NCI-H2227 treated with DMSO at 0.1 percent for 48 hours (cell line): ENCODE data around the gene XXYLT1.
"Not testable (repeated sequence)": the region's sequence is repeated elsewhere in the genome, so short reads cannot be mapped to it uniquely, and the experiment has no call there.

Experiments
- DNase-seq: peaks from one replicate; lab custom pipeline; 2025; lab: John Stamatoyannopoulos, UW

XXYLT1 gene

DNA sequence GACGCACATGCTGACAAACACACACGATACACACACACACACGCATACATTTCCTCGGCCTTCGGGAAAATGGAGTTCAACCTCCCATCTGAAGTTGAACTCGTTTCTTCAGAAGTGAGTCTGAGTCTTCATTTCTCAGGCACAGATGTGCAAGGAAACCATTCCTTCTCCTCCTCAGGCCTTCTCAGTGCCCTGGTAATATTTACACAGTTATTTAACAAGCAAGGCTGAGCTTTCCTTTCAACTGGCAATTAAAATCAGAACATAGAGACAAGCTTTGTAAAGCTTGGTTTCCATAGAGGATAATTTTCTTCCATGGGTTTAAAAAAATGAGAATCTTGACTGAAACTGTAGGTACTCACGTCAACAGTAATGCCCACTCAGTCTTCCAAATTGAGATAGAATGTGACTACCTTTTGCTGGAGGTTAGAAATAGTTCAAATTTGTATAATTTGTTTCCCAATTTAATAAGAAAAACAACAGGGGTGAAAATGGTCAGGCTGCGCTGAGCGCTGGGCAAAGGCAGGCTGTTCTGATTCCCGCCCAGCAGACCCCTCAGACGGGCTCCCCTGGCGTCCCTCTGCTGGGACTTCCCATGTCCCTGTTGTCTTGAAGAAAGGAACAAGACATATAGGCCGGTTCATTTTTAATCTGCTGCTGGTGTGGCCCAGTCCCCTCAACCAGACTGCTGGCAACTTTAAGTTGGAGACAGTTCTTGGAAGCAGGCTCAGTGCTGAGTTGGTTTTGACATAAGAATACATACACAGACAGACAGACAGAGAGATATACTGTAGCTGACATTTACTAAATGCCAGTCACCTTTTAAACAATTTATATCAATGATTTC is 174.3 kb downstream of the XXYLT1 start:
- no peak for DNase-seq

DNA sequence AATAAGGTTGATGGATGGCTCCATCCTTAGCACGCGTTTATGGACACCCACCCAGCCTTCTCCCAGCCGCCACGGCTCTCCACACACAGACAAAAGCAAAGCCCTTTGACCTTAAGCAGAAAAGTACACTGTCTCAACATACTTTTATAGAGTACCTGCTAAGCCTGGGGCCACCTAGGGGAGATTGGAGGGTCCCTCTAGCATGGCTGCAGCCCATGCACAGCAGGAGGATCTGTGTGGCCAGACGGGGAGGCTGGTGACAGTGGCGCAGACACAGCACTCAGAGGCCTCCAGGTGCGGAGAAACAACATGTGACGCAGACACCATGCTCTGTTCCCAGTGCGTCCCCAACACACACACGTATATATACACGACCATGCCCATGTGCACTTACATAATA is 174.9 kb downstream of the XXYLT1 start:
- no peak for DNase-seq

GRCh38 chr3:195095704-195096036 is 175.3 kb downstream of the XXYLT1 start:
- DNase-seq: no peak

DNA sequence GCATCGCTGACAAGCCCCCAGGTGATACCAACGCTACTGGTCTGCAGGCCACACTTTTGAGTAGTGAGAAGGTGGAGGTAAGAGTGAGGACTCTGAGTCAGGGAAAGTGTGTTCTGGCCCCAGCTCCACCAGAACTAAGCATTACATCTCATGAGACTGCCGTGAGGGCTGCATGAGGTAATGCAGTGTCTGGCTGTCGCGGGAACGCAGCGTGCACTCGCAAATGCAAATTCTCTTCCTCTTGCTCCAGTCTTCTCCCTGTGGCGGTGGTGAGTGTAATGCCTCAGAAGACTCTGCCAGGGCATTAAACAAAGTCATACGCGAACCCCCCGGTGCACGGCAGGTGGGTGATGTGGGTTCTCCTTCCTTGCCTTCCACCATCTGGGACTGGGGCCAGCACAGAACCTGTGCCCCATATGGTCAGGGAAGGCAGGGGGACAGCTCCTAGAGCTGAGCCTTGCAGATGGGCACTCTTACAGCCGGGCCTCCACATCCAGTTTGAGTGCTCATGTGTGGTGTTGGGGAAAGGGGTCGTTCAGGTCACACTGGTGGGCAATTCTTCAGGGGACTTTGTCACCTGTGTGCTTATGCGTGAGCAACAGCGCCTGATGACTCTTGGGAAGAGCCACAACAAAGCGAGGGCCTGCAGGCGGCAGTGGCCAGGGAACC is 175.8 kb downstream of the XXYLT1 start:
- no peak for DNase-seq

GRCh38 chr3:195094191-195094921 is 176.6 kb downstream of the XXYLT1 start:
- DNase-seq: no peak

- DNase-seq: no peak
These were observed 177.2 kb downstream of the XXYLT1 start for GRCh38 chr3:195093731-195094130.

- not testable (repeated sequence) for DNase-seq
These were observed 182.9 kb downstream of the XXYLT1 start for GRCh38 chr3:195087840-195088601.

- no peak for DNase-seq
These were observed 183.6 kb downstream of the XXYLT1 start for GRCh38 chr3:195087328-195087727.

DNA sequence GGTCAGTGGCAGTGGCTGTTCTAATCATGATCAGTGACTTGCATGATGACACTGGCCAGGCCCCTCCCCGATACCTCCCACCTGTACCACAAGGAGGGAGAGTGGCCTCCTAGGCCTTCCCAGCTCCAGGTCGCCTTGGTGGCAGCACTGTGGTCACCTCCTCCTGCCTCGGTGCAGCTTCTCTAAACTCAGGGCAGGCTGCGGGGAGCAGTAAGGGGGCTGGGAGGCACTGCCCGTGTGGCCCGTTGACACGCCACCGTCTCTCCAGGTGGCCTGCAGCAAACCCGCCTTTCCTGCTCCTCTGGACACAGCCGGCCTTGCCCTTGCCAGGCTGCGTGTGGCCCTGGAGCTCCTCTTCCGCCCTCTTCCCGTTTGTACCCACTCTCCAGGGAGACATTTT is 184.1 kb downstream of the XXYLT1 start:
- DNase-seq: no peak

GRCh38 chr3:195086341-195086740 is 184.6 kb downstream of the XXYLT1 start:
- no peak for DNase-seq

DNA sequence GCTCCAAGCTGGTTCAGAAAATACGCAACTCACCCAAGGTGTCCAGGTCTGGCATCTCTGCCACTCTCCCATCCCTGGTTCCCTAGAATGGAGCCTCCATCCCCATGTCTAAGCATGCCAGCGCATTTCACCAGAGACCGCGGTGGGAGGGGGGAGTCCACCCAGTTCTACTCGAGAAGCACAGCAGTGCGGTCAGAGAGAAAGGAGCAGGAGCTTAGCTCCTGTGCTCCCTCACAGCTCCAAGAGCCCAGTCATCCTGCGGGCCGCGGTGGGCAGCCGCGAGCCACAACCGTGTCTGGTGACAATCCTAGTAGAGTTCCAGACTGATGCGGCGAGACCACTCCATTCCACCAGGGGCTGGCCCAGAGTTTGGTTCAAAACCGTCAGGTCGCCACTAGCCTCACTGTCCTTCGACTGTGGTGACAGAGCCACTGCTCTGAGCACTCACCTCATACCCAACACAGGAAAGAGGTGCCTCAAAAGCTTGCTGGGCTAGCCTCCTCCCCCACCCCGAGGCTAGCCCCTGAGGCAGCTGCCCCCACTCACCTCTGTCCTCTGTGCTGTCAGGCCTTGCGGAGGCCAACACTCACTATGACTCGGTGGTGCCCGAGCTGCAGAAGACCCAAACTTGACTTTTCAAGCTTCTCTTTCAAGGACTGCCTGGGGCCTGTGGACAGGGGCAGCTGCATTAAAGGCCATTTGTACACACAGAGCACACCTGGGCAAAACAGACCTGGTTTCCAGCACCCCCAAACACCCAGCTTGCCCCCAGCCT is 185.4 kb downstream of the XXYLT1 start:
- no peak for DNase-seq

GRCh38 chr3:195084746-195085145 is 186.2 kb downstream of the XXYLT1 start:
- no peak for DNase-seq

- no peak for DNase-seq
These were observed 187.3 kb downstream of the XXYLT1 start for GRCh38 chr3:195083659-195084058.

GRCh38 chr3:195082811-195083210 is 188.1 kb downstream of the XXYLT1 start:
- DNase-seq: no peak

DNA sequence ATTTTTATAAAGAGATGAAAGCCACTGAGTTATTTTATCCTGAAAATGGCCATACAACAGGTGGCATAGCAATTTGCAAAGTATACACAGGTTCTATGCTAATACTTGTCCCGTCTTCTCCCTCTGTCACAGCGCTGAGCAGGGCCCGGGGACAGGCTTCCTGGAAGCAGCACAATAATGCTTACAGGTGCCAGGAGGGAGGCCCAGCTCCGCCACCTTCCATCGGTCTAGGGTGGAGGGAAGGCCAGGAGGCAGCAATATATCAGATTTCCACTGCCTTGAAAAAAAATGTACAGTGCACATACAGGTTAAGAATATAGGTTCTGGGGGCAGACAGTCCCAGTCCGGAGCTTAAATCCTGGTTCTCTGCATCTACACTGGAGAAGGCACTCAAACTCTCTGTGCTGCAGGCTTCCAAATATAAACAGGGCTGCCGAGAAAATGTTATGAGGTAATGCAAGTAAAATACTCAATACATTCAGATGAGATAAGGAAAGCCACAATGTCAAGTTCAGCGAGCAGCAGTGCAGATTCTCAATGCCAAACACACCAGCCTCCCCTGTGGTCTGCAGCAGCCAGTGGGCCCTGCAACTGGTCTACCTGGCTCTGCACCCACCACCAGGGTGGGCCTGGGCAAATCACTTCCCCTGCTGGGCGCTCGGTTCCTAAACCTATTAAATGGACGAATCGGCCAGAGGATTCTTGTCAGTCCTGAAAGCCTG is 189.6 kb downstream of the XXYLT1 start:
- no peak for DNase-seq

GRCh38 chr3:195080571-195081151 is 190.3 kb downstream of the XXYLT1 start:
- no peak for DNase-seq

- DNase-seq: no peak
These were observed 190.8 kb downstream of the XXYLT1 start for GRCh38 chr3:195080125-195080524.

DNA sequence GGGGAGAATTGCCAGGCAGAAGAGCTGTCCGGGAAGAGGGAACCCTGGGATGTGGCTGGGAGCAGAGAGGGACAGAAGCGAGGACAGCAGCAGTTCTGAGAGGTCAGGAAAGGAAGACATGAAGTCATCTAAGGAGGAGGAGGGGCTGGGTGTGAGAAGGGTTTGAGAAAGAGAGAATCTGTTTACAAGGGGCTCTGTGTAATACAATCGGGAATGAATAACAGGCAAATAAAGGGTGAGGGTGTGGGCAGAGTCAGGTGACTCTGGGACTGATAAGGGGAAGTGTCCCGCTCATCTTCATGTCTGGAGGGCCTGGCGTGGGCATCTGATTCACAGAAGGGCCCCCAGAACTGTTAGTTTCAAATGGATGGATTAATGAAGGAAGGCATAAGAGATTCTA is 191.3 kb downstream of the XXYLT1 start:
- no peak for DNase-seq

DNA sequence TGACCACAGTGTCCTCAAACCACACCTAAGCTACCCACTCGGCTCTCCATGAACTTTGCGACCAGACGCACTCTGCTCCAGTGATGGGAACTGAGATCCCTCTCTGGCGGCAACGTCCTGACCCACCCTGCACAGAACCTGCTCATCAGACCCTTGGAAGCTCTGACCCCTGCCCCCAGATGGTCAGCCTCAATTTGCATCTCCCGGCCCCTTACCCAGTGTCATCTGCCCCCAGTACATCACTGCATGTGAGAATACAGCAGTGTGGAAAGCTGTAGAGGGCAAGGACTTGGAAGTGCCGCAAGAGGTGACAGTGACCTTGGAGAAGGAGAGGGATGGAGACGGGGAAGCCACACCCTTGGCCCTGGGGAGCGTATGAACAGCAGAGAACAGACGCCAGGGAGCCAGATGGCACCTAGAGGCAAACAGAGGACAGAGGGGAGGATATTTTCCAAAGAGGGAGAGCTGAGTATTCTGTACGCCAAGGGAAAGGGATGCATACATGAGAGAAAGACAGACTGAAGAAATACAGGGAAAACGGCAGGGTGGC is 192.0 kb downstream of the XXYLT1 start:
- DNase-seq: no peak
